Nephron (organoid): ENCODE data around the gene FOXN3.
A peak's percentile ranks its signal among the peaks of the same experiment; 100 is the strongest.

Experiments used
- H3K27ac Mint-ChIP-seq, 3 experiments: 2 replicates each; pipeline ENCODE4 v1.8.0; 2020; ENCODE audit warnings: mixed read lengths in 3 of 3, mild to moderate bottlenecking in 2 of 3, moderate library complexity in 1 of 3
- H3K27me3 Mint-ChIP-seq: 2 replicates; pipeline ENCODE4 v1.8.0; 2021; ENCODE audit warnings: low read depth, mild to moderate bottlenecking, moderate library complexity, mixed read lengths
- H3K36me3 Mint-ChIP-seq: 2 replicates; pipeline ENCODE4 v1.8.0; 2020; ENCODE audit warnings: low read depth, mixed read lengths
- H3K4me1 Mint-ChIP-seq: 2 replicates; pipeline ENCODE4 v1.8.0; 2020; ENCODE audit warnings: mixed read lengths
- H3K4me3 Mint-ChIP-seq, 3 experiments: 2 replicates each; pipeline ENCODE4 v1.8.0; 2020; ENCODE audit warnings: mild to moderate bottlenecking in 3 of 3, mixed read lengths in 3 of 3, moderate library complexity in 2 of 3
- H3K9me3 Mint-ChIP-seq: 2 replicates; pipeline ENCODE4 v1.8.0; 2020; ENCODE audit warnings: mixed read lengths
- CTCF ChIP-seq, 3 experiments: fragments of 200-600 bp; sonication (generic); IDR thresholded peaks; one replicate each; pipeline ENCODE4 v1.5.0; 2021; ENCODE audit warnings: antibody characterized with exemption in 3 of 3; ENCODE audit not compliant: unreplicated experiment in 3 of 3

The FOXN3 gene

GRCh38 chr14:89228921-89229639 is 188.0 kb downstream of the FOXN3 start:
- Mint-ChIP-seq H3K36me3 (no peaks in the 10 kb centered on the region), H3K27me3 (no peaks in the 10 kb centered on the region)
- TF ChIP-seq CTCF (IDR thresholded peaks at IDR 0.05; ENCODE audit: unreplicated experiment in 3 of 3): no peak

GRCh38 chr14:89227496-89227836 is 189.6 kb downstream of the FOXN3 start:
- TF ChIP-seq CTCF (IDR thresholded peaks at IDR 0.05; ENCODE audit: unreplicated experiment in 3 of 3): no peak
- Mint-ChIP-seq H3K9me3 (no peaks in the 10 kb centered on the region), H3K27ac (peak overlapping the region in 2 of 3 experiments; percentile 67 to 83), H3K4me1 (peaks cover 30% of the 10 kb centered on the region), H3K4me3 (no peak overlapping the region), H3K36me3 (no peaks in the 10 kb centered on the region), H3K27me3 (no peaks in the 10 kb centered on the region)

More at GRCh38 chr14:89228921-89229639, 188.0 kb downstream of the FOXN3 start:
- Mint-ChIP-seq H3K4me1 (peaks cover 30% of the 10 kb centered on the region), H3K4me3 (no peak overlapping the region), H3K9me3 (no peaks in the 10 kb centered on the region), H3K27ac (no peak overlapping the region)

- no peaks in the 10 kb centered on the region for H3K27me3 Mint-ChIP-seq
- H3K9me3 Mint-ChIP-seq: no peaks in the 10 kb centered on the region
- peaks cover 30% of the 10 kb centered on the region for H3K4me1 Mint-ChIP-seq
These were observed 190.1 kb downstream of the FOXN3 start for GRCh38 chr14:89226801-89227495.

DNA sequence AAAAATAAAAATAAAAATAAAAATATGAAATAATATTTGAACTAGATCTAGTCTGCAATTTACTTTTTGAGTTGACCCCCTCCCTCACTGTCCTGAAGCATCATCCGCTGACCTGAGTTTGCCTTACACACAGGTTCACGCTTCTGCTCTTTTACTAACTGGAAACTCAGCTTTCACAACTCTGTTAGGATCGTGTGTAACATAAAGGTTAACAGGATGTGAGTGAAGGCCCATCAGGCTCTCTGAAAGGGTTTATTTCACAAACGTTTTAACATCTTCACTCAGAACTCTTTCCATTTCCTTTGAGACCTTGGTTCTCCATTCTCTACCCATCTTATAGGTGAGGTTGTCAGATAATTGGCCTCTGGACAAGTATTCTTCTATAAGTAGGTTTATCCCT is 191.4 kb downstream of the FOXN3 start:
- Mint-ChIP-seq H3K36me3 (no peaks in the 10 kb centered on the region), H3K27ac (no peak overlapping the region), H3K27me3 (no peaks in the 10 kb centered on the region), H3K4me1 (peaks cover 29% of the 10 kb centered on the region), H3K4me3 (no peak overlapping the region), H3K9me3 (no peaks in the 10 kb centered on the region)
- TF ChIP-seq CTCF (IDR thresholded peaks at IDR 0.05; ENCODE audit: unreplicated experiment in 3 of 3): no peak

More at GRCh38 chr14:89226801-89227495, 190.1 kb downstream of the FOXN3 start:
- peak overlapping the region; percentile 50 to 83 (median 67) for H3K27ac Mint-ChIP-seq
- H3K4me3 Mint-ChIP-seq: no peak overlapping the region
- H3K36me3 Mint-ChIP-seq: no peaks in the 10 kb centered on the region
- no peak for TF ChIP-seq CTCF (IDR thresholded peaks at IDR 0.05; ENCODE audit: unreplicated experiment in 3 of 3)

DNA sequence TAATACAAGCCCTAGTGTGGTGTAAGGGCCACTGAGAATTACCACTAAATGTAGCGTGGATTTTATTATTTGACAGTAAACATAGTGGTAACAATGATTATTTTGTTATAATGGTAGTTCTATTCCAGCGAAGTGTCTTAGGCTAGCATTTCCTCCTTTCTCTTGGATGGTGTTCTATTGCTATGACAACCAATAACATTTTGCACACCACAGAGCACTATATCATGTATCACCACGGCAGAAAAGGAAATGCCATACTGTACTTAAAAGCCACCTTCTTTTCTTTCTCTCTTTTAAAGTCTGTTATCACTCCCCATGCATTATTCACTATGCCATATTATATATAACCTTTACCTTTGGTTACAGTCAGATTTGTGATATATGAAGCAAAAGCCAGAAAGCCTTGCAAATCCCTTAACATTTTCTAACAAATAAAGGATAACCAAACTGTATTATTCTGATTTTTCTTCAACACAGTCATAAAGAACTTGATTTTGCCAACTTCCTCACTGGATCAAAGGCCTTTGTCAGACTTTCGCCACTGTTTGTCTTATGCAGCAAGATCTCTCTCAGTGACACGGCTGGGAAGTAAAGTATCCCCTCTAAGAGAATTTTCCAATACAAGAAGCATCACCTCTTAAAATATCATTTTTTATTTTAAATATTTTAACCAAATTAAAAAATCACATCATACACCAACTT is 195.8 kb downstream of the FOXN3 start:
- Mint-ChIP-seq H3K36me3 (no peaks in the 10 kb centered on the region), H3K4me1 (peaks cover 38% of the 10 kb centered on the region), H3K27me3 (no peaks in the 10 kb centered on the region), H3K4me3 (no peak overlapping the region), H3K27ac (peak overlapping the region; percentile 18 to 81 (median 68)), H3K9me3 (no peaks in the 10 kb centered on the region)
- no peak for TF ChIP-seq CTCF (IDR thresholded peaks at IDR 0.05; ENCODE audit: unreplicated experiment in 3 of 3)
